Sigmoid colon (tissue), 4 donors: ENCODE measurements around the gene MAGOH.

Experiments
- CTCF ChIP-seq, 4 experiments: fragments of 450-650 bp in 3 of 4; fragments of 200-600 bp in 1 of 4; IDR thresholded peaks; one replicate each; pipeline ENCODE4 v1.5.1; 2016 to 2019; ENCODE audit warnings: antibody characterized with exemption in 4 of 4, mild to moderate bottlenecking in 3 of 4, moderate library complexity in 2 of 4
- EP300 ChIP-seq, 4 donors: sonication (generic); formaldehyde crosslinking; IDR thresholded peaks; one replicate each; pipeline ENCODE4 v1.6.1; 2017; ENCODE audit warnings: antibody characterized with exemption in 4 of 4
- POLR2A ChIP-seq, 2 donors: fragments of 450-650 bp; IDR thresholded peaks; one replicate each; pipeline ENCODE4 v1.6.1; 2016; ENCODE audit warnings: antibody characterized with exemption in 2 of 2, mild to moderate bottlenecking in 2 of 2, moderate library complexity in 2 of 2
- POLR2AphosphoS5 ChIP-seq, 4 donors: sonication (generic); formaldehyde crosslinking; IDR thresholded peaks; one replicate each; pipeline ENCODE4 v1.6.1; 2017; ENCODE audit warnings: antibody characterized with exemption in 4 of 4

- TF ChIP-seq CTCF (IDR thresholded peaks at IDR 0.05): no peak
- TF ChIP-seq POLR2AphosphoS5 (IDR thresholded peaks at IDR 0.05): peak; percentile 97 to 99 (median 98)
- TF ChIP-seq POLR2A (IDR thresholded peaks at IDR 0.05): peak; percentile 89 to 96
- no peak for TF ChIP-seq EP300 (IDR thresholded peaks at IDR 0.05)
Measured at GRCh38 chr1:53196485-53197290, 41.6 kb downstream of the MAGOH start, which contains the start of gene CPT2.
